Duodenal mucosa (tissue), 2 donors: ENCODE data around the gene PRKD2.
A peak's percentile ranks its signal among the peaks of the same experiment; 100 is the strongest.
"Not testable (repeated sequence)": the region's sequence is repeated elsewhere in the genome, so short reads cannot be mapped to it uniquely, and the experiment has no call there.

ENCODE experiments used
- H3K27ac ChIP-seq: one replicate; pipeline ENCODE4 v1.7.0; 2013; ENCODE audit warnings: low read depth, low read length
- H3K27me3 ChIP-seq, 2 donors: one replicate each; pipeline ENCODE4 v1.7.0; 2013; ENCODE audit warnings: low read length in 2 of 2, control low read depth in 1 of 2; ENCODE audit not compliant: insufficient read depth in 2 of 2, control insufficient read depth in 1 of 2
- H3K36me3 ChIP-seq, 2 donors: one replicate each; pipeline ENCODE4 v1.7.0; 2013; ENCODE audit warnings: low read length in 2 of 2, control low read depth in 1 of 2; ENCODE audit not compliant: insufficient read depth in 2 of 2, control insufficient read depth in 1 of 2
- H3K4me1 ChIP-seq, 2 donors: one replicate each; pipeline ENCODE4 v1.7.0; 2013; ENCODE audit warnings: low read length in 2 of 2, control low read depth in 1 of 2; ENCODE audit not compliant: insufficient read depth in 2 of 2, control insufficient read depth in 1 of 2
- H3K4me3 ChIP-seq, 2 donors: one replicate each; pipeline ENCODE4 v1.7.0; 2013; ENCODE audit warnings: low read length in 2 of 2, low read depth in 1 of 2
- H3K9ac ChIP-seq, 2 donors: one replicate each; pipeline ENCODE4 v1.7.0; 2013; ENCODE audit warnings: low read length in 2 of 2, low read depth in 1 of 2
- H3K9me3 ChIP-seq, 2 donors: one replicate each; pipeline ENCODE4 v1.7.0; 2013; ENCODE audit warnings: low read length in 2 of 2, control low read depth in 1 of 2; ENCODE audit not compliant: control insufficient read depth in 1 of 2

Gene PRKD2

GRCh38 chr19:46717034-46717715, at the start of gene PRKD2:
PRKD2 (minus strand) TSS chr19:46717114; CDS start chr19:46716370, 744 bp downstream.
- H3K27me3 ChIP-seq = no peaks in the 10 kb centered on the region
- H3K9ac ChIP-seq = peak within 1 kb of the TSS; percentile 79 to 95
- peaks cover 18 to 34% of the 10 kb centered on the region in 2 donors for H3K4me1 ChIP-seq
- peak within 1 kb of the TSS; percentile 87 to 92 for H3K4me3 ChIP-seq
- no peaks in the 10 kb centered on the region for H3K9me3 ChIP-seq
- peaks cover 10 to 22% of the 10 kb centered on the region in 2 donors for H3K36me3 ChIP-seq
- peak within 1 kb of the TSS; percentile 70 for H3K27ac ChIP-seq

- H3K4me3 ChIP-seq = no peak overlapping the region
- H3K27me3 ChIP-seq = no peaks in the 10 kb centered on the region
- peak overlapping the region; percentile 22 to 25 for H3K9ac ChIP-seq
- no peaks in the 10 kb centered on the region for H3K9me3 ChIP-seq
- no peaks in the 10 kb centered on the region for H3K36me3 ChIP-seq
- H3K4me1 ChIP-seq = peaks cover 6 to 8% of the 10 kb centered on the region in 2 donors
- H3K27ac ChIP-seq = no peak overlapping the region
These were observed 47.9 kb upstream of the PRKD2 start for GRCh38 chr19:46764817-46765291.

- Histone ChIP-seq H3K27ac (no peak overlapping the region), H3K4me1 (peaks cover 6 to 10% of the 10 kb centered on the region in 2 donors)
These were observed 45.5 kb upstream of the PRKD2 start for GRCh38 chr19:46762245-46762890.

GRCh38 chr19:46761418-46761831, 44.5 kb upstream of the PRKD2 start:
- Histone ChIP-seq H3K27me3 (no peaks in the 10 kb centered on the region), H3K36me3 (peaks cover 0 to 3% of the 10 kb centered on the region in 2 donors), H3K4me3 (no peak overlapping the region), H3K27ac (no peak overlapping the region), H3K4me1 (peaks cover 6 to 10% of the 10 kb centered on the region in 2 donors), H3K9ac (no peak overlapping the region), H3K9me3 (no peaks in the 10 kb centered on the region)

More at GRCh38 chr19:46762245-46762890, 45.5 kb upstream of the PRKD2 start:
- Histone ChIP-seq H3K4me3 (no peak overlapping the region), H3K9ac (no peak overlapping the region), H3K9me3 (no peaks in the 10 kb centered on the region), H3K36me3 (no peaks in the 10 kb centered on the region), H3K27me3 (no peaks in the 10 kb centered on the region)

GRCh38 chr19:46760897-46761296, 44.0 kb upstream of the PRKD2 start:
- not testable (repeated sequence) for H3K9me3 ChIP-seq, H3K9ac ChIP-seq, H3K27me3 ChIP-seq, H3K4me3 ChIP-seq, H3K36me3 ChIP-seq, H3K27ac ChIP-seq
- H3K4me1 ChIP-seq = peaks cover 6 to 10% of the 10 kb centered on the region in 2 donors

- Histone ChIP-seq H3K36me3 (peaks cover 0 to 4% of the 10 kb centered on the region in 2 donors), H3K4me3 (no peak overlapping the region), H3K9me3 (no peaks in the 10 kb centered on the region), H3K27ac (no peak overlapping the region), H3K27me3 (no peaks in the 10 kb centered on the region), H3K9ac (no peak overlapping the region), H3K4me1 (peaks cover 6 to 10% of the 10 kb centered on the region in 2 donors)
These were observed 43.4 kb upstream of the PRKD2 start for GRCh38 chr19:46760363-46760762.

- H3K27me3 ChIP-seq = no peaks in the 10 kb centered on the region
- no peaks in the 10 kb centered on the region for H3K9me3 ChIP-seq
- no peak overlapping the region for H3K4me3 ChIP-seq
- peaks cover 0 to 4% of the 10 kb centered on the region in 2 donors for H3K36me3 ChIP-seq
- no peak overlapping the region for H3K9ac ChIP-seq
- no peak overlapping the region for H3K27ac ChIP-seq
- H3K4me1 ChIP-seq = peaks cover 5 to 6% of the 10 kb centered on the region in 2 donors
These were observed 43.0 kb upstream of the PRKD2 start for GRCh38 chr19:46759817-46760333.

GRCh38 chr19:46759206-46759605, 42.3 kb upstream of the PRKD2 start:
- H3K27me3 ChIP-seq = no peaks in the 10 kb centered on the region
- H3K27ac ChIP-seq = no peak overlapping the region
- no peak overlapping the region for H3K9ac ChIP-seq
- H3K36me3 ChIP-seq = peaks cover 0 to 4% of the 10 kb centered on the region in 2 donors
- no peaks in the 10 kb centered on the region for H3K9me3 ChIP-seq
- H3K4me1 ChIP-seq = peaks cover 0 to 2% of the 10 kb centered on the region in 2 donors
- no peak overlapping the region for H3K4me3 ChIP-seq

- Histone ChIP-seq H3K27ac (no peak overlapping the region), H3K4me1 (peaks cover 0 to 2% of the 10 kb centered on the region in 2 donors), H3K36me3 (peaks cover 0 to 10% of the 10 kb centered on the region in 2 donors)
These were observed 39.6 kb upstream of the PRKD2 start for GRCh38 chr19:46756544-46756888.

GRCh38 chr19:46755853-46756543, 39.1 kb upstream of the PRKD2 start:
- Histone ChIP-seq H3K27me3 (no peaks in the 10 kb centered on the region), H3K36me3 (peaks cover 0 to 10% of the 10 kb centered on the region in 2 donors), H3K4me1 (peaks cover 0 to 2% of the 10 kb centered on the region in 2 donors), H3K9ac (no peak overlapping the region), H3K9me3 (no peaks in the 10 kb centered on the region), H3K27ac (no peak overlapping the region), H3K4me3 (no peak overlapping the region)

More at GRCh38 chr19:46756544-46756888, 39.6 kb upstream of the PRKD2 start:
- no peak overlapping the region for H3K9ac ChIP-seq
- no peaks in the 10 kb centered on the region for H3K9me3 ChIP-seq
- H3K27me3 ChIP-seq = no peaks in the 10 kb centered on the region
- no peak overlapping the region for H3K4me3 ChIP-seq
